ENCODE results near the gene FGF8. TPM values are rescaled to one million over a fixed set of nuclear protein-coding genes. Genes with fewer than 3 reads are reported as not detected.
A peak's percentile ranks its signal among the peaks of the same experiment; 100 is the strongest.

FGF8 gene
- total and polyA plus RNA-seq, 2 of the 13 experiments (the other 11 are each of a cell fraction or from before 2014, with no cell fraction given) = not detected

DNA sequence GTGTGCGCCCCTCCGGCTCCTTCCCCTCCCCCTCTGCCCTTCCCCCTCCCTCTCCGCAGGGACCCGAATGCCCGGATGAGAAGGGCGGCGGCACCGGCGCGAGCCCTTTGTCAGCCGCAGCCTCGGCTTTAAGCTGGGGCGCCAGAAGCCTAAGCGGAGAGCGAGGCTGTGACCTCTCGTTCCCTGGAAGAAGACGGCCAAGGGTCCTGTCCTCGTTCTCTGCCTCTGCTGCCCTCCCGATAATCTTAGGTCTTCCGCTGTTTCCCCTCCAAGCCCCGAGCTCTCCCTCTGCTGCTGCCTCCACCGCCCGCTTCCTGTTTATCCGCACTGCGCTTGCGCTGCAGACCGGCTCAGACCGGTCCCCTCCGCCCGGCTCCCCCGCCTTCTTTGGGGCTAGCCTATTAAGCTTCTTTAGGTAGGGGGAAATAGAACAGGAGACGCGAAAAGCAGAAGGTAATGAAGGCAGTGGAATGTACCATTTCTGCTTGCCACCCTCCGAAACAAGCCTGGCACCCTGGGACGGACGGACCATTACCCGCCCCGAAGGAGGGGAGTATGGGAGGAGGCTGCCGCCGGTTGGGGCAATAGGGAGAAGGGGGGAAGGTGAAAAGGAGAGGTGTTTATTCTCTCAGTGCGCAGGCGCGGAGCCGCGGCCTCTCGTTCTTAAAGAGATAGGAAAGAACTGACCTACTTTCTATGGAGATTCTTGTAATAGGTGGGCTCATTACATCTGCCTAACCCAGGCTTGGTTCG, 42.4 kb upstream of the FGF8 start, which contains the start of gene OGA (continued):
- TF ChIP-seq ZNF343 (CRISPR knock-in tag; IDR thresholded peaks at IDR 0.05) = no peak
- TF ChIP-seq, protein P1, sequence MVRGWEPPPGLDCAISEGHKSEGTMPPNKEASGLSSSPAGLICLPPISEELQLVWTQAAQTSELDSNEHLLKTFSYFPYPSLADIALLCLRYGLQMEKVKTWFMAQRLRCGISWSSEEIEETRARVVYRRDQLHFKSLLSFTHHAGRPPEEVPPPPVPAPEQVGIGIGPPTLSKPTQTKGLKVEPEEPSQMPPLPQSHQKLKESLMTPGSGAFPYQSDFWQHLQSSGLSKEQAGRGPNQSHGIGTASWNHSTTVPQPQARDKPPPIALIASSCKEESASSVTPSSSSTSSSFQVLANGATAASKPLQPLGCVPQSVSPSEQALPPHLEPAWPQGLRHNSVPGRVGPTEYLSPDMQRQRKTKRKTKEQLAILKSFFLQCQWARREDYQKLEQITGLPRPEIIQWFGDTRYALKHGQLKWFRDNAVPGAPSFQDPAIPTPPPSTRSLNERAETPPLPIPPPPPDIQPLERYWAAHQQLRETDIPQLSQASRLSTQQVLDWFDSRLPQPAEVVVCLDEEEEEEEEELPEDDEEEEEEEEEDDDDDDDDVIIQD (CRISPR knock-in tag; IDR thresholded peaks at IDR 0.05; ENCODE audit: low read depth) = peak; percentile 69
- TF ChIP-seq, protein P2, sequence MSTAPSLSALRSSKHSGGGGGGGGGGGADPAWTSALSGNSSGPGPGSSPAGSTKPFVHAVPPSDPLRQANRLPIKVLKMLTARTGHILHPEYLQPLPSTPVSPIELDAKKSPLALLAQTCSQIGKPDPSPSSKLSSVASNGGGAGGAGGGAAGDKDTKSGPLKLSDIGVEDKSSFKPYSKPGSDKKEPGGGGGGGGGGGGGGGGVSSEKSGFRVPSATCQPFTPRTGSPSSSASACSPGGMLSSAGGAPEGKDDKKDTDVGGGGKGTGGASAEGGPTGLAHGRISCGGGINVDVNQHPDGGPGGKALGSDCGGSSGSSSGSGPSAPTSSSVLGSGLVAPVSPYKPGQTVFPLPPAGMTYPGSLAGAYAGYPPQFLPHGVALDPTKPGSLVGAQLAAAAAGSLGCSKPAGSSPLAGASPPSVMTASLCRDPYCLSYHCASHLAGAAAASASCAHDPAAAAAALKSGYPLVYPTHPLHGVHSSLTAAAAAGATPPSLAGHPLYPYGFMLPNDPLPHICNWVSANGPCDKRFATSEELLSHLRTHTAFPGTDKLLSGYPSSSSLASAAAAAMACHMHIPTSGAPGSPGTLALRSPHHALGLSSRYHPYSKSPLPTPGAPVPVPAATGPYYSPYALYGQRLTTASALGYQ (CRISPR knock-in tag; IDR thresholded peaks at IDR 0.05) = peak; percentile 74; the same call in 1 of the 2 replicates
- peak; percentile 20; the same call in 1 of the 2 replicates for TF ChIP-seq HOXD1 (CRISPR knock-in tag; IDR thresholded peaks at IDR 0.05)
- no peak for TF ChIP-seq ZSCAN9 (CRISPR knock-in tag; IDR thresholded peaks at IDR 0.05; ENCODE audit: borderline replicate concordance)
- TF ChIP-seq ZNF747 (CRISPR knock-in tag; IDR thresholded peaks at IDR 0.05; ENCODE audit: borderline replicate concordance) = peak; percentile 59; the same call in 1 of the 2 replicates
- TF ChIP-seq KDM6A (CRISPR knock-in tag; IDR thresholded peaks at IDR 0.05; ENCODE audit: low read depth) = no peak
- TF ChIP-seq ZNF3 (CRISPR knock-in tag; IDR thresholded peaks at IDR 0.05) = no peak
- TF ChIP-seq, protein P3, sequence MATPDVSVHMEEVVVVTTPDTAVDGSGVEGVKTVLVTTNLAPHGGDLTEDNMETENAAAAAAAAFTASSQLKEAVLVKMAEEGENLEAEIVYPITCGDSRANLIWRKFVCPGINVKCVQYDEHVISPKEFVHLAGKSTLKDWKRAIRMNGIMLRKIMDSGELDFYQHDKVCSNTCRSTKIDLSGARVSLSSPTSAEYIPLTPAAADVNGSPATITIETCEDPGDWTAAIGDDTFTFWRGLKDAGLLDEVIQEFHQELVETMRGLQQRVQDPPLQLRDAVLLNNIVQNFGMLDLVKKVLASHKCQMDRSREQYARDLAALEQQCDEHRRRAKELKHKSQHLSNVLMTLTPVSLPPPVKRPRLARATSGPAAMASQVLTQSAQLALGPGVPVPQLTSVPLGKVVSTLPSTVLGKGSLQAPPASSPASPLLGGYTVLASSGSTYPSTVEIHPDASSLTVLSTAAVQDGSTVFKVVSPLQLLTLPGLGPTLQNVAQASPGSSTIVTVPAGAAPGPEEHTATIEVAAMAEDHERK (CRISPR knock-in tag; IDR thresholded peaks at IDR 0.05; ENCODE audit: low read depth) = no peak
- TF ChIP-seq ZSCAN12 (CRISPR knock-in tag; IDR thresholded peaks at IDR 0.05) = no peak
- TF ChIP-seq, protein P4, sequence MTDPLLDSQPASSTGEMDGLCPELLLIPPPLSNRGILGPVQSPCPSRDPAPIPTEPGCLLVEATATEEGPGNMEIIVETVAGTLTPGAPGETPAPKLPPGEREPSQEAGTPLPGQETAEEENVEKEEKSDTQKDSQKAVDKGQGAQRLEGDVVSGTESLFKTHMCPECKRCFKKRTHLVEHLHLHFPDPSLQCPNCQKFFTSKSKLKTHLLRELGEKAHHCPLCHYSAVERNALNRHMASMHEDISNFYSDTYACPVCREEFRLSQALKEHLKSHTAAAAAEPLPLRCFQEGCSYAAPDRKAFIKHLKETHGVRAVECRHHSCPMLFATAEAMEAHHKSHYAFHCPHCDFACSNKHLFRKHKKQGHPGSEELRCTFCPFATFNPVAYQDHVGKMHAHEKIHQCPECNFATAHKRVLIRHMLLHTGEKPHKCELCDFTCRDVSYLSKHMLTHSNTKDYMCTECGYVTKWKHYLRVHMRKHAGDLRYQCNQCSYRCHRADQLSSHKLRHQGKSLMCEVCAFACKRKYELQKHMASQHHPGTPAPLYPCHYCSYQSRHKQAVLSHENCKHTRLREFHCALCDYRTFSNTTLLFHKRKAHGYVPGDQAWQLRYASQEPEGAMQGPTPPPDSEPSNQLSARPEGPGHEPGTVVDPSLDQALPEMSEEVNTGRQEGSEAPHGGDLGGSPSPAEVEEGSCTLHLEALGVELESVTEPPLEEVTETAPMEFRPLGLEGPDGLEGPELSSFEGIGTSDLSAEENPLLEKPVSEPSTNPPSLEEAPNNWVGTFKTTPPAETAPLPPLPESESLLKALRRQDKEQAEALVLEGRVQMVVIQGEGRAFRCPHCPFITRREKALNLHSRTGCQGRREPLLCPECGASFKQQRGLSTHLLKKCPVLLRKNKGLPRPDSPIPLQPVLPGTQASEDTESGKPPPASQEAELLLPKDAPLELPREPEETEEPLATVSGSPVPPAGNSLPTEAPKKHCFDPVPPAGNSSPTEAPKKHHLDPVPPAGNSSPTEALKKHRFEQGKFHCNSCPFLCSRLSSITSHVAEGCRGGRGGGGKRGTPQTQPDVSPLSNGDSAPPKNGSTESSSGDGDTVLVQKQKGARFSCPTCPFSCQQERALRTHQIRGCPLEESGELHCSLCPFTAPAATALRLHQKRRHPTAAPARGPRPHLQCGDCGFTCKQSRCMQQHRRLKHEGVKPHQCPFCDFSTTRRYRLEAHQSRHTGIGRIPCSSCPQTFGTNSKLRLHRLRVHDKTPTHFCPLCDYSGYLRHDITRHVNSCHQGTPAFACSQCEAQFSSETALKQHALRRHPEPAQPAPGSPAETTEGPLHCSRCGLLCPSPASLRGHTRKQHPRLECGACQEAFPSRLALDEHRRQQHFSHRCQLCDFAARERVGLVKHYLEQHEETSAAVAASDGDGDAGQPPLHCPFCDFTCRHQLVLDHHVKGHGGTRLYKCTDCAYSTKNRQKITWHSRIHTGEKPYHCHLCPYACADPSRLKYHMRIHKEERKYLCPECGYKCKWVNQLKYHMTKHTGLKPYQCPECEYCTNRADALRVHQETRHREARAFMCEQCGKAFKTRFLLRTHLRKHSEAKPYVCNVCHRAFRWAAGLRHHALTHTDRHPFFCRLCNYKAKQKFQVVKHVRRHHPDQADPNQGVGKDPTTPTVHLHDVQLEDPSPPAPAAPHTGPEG (CRISPR knock-in tag; IDR thresholded peaks at IDR 0.05) = peak; percentile 22; the same call in 1 of the 2 replicates
- peak; percentile 42; the same call in 1 of the 2 replicates for TF ChIP-seq TOPORS (CRISPR knock-in tag; IDR thresholded peaks at IDR 0.05)
- TF ChIP-seq PHB2 (IDR thresholded peaks at IDR 0.05; ENCODE audit: partially characterized antibody) = no peak
- TF ChIP-seq ZNF878 (CRISPR knock-in tag; IDR thresholded peaks at IDR 0.05) = peak; percentile 66; the same call in 1 of the 2 replicates
- TF ChIP-seq BRCA1 (CRISPR knock-in tag; IDR thresholded peaks at IDR 0.05) = peak; percentile 68; the same call in 1 of the 2 replicates
- TF ChIP-seq ZNF331 (CRISPR knock-in tag; IDR thresholded peaks at IDR 0.05) = no peak
- 0 out of 2 replicates have a peak, but pooled peaks have one; percentile 33 for TF ChIP-seq SMAD1 (CRISPR knock-in tag; IDR thresholded peaks at IDR 0.05; ENCODE audit: borderline replicate concordance, low read depth)
- no peak for TF ChIP-seq SNAPC2 (CRISPR knock-in tag; IDR thresholded peaks at IDR 0.05)
- 0 out of 2 replicates have a peak, but pooled peaks have one; percentile 46 for TF ChIP-seq ZNF136 (CRISPR knock-in tag; IDR thresholded peaks at IDR 0.05; ENCODE audit: low read depth)
- peak; percentile 90 for TF ChIP-seq POLR2G (IDR thresholded peaks at IDR 0.05; ENCODE audit: low read depth, low read length)
